ENCODE results near the gene C5AR2.
"Not testable (repeated sequence)": the region's sequence is repeated elsewhere in the genome, so short reads cannot be mapped to it uniquely, and the experiment has no call there.

Gene C5AR2

DNA sequence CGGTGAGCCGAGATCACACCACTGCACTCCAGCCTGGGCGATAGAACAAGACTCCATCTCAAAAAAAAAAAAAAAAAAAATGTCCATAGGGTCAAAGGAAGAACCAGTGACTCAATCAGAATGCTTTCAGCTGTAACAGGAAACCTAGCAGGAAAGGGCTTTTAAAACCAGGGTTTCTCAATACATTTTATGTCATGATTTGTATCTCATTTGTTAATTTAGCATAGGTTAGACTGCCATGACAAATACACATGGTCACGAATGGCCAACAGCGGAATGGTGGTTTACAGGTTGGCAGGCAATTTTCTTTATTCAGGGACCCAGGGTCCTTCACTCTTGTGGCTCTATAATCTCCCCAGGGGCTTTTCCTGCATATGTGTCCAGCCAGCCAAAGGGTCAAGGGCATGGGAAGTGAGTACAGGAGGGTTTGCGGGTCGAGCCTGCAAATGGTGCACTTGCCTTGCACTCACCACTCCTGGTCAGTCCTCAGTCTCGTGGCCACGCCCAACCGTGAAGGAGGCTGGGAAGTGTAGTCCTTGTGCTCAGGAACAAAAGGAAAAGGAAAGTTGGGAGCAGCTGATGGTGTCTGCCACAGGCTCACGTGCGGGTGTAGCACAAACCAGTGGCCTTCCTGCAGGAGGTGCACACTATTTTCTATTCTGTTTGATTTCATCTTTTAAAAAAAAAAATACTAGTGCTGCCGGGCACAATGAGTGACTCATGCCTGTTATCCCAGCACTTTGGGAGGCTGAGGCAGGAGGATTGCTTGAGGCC is 32.0 kb downstream of the C5AR2 start:
- DNase-seq (ENCODE audit: low read depth in 2 of 2): no peak

DNA sequence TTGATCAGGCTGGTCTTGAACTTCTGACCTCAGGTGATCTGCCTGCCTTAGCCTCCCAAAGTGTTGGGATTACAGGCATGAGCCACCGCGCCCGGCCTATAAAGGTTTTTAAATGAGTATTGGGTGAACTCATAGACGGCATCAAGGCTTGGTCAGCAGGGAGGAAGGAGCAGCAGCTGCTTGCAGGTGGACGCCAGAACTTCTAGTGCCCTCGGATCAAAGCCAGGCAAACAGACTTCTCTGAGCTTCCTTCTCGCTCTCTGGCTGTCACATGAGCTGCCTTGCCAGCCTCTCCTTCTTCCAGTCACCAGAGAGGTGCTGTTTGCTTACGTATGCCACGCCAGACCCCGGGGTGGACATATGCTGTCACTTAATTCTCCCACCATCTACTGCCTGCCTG is 33.5 kb downstream of the C5AR2 start:
- DNase-seq (ENCODE audit: low read depth in 2 of 2): not testable (repeated sequence)

- no peak for DNase-seq (ENCODE audit: low read depth in 2 of 2)
Observed at GRCh38 chr19:47370045-47370611, 38.2 kb downstream of the C5AR2 start.

DNA sequence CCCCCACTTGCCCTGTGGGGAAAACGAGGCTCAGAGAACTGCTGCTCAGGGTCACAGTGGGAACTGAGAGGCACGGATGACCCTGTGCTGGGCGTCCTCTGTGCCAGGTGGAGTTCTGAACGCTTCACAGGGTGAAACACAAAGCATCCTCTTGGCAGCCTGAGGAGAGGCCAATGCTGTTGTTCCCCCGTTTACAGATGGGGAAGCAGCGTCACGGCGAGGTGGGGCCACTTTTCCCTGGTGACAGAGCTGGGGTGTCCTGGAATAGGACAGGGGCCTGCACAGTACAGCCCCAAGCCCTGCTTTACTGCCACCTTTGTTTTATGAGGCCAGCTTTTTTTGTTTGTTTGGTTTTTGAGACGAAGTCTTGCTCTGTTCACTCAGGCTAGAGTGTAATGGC is 39.3 kb downstream of the C5AR2 start:
- DNase-seq (ENCODE audit: low read depth in 2 of 2): no peak

- DNase-seq (ENCODE audit: low read depth in 2 of 2): no peak
Observed at GRCh38 chr19:47372603-47373002, 40.6 kb downstream of the C5AR2 start.

DNA sequence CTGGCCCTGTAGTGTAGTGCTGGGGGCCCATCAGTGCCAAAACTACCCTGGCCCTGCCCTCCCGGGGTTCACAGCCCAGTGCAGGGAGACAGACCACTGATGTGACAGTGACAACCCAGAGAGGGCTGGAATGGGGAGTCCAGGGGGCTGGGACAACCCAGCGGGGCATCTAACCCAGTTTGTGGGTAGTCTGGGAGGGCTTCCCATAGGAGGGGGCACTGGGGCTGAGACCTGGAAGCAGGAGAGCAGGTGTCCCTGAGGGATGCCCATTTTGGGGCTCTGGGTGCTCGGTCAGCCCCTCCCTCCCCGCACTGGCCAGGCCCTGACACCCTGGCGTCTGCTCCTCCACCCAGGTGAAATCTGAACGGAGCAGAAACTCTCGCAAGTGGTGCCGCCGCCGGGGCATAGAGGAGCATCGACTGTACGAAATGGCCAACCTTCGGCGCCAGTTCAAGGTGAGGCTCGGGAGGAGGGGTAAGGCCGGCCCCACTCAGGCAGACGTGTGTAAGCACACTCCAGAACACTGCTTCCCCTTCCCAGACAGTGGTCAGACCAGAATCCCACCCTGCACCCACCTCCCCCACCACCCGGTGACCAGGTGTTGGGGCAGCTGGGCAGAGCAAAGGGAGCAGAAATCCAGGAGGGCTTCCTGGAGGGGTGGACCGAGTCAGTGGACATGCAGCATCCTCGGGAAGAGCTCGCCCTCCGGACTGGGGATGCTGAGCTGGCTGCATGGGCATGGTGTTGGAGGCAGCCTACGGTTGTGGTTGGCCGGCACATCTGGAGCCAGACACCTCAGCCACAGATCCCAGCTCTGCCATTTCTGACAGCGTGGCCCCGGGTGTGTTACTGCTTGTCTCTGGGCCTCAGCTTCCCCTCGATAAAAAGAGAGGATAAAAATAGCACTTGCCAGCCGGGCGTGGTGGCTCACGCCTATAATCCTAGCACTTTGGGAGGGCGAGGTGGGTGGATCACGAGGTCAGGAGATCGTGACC is 41.6 kb downstream of the C5AR2 start:
- DNase-seq (ENCODE audit: low read depth in 2 of 2): no peak

DNA sequence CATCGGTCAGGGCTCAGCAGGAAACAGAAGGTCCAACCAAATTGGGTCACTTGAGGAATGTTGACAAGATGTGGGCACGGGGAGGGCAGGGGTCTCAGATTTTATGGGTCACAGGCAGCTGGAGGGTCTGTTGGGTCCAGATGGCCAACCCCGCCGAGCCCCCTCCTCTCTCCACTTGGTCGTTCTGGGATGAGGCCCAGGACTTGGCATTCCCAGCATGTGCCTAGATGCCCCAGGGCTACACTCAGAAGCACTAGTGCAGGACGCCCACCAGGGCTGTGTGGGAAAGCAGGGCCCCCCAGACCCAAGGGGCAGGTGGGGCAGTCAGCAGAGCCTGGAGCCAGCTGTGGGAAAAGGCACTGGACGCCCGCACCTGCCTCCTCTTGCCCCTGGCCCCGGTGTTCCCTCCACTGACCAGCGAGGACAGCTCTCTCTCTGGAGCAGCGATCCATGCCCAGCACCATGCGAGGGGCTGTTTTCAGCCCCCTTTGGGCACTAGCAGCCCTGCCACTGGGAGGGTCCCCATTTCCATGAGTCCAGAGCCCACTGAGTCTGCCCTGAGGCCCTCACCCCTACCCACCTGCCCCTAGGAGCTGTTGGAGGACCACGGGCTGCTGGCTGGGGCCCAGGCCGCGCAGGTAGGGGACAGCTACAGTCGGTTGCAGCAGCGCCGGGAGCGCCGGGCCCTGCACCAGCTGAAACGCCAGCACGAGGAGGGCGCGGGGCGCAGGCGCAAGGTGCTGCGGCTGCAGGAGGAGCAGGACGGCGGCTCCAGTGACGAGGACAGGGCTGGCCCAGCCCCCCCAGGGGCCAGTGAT is 43.1 kb downstream of the C5AR2 start:
- no peak for DNase-seq (ENCODE audit: low read depth in 2 of 2)

- DNase-seq (ENCODE audit: low read depth in 2 of 2): no peak
Observed at GRCh38 chr19:47375694-47376588, 44.0 kb downstream of the C5AR2 start.

- no peak for DNase-seq (ENCODE audit: low read depth in 2 of 2)
Observed at GRCh38 chr19:47376589-47377144, 44.7 kb downstream of the C5AR2 start.

GRCh38 chr19:47377208-47377701 is 45.3 kb downstream of the C5AR2 start:
- DNase-seq (ENCODE audit: low read depth in 2 of 2): no peak

DNA sequence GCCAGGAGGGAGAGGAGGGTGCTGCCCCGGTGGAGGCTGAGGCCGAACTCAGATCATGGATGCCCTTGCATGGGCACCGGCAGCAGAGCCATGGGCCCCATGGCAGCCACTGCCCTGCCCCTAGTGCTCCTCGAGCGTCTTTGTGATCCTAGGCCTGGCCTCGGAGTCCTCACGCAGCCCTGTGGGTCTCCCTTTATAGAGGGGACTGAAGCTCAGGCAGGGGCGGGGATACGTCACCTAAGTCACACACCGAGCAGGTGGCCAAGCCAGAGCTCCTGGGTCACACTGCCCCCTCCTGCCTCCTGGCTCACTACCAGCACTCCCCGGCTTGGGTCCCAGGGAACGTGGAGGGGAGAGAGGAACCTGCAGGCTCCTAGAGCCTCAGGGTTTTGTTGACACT is 45.8 kb downstream of the C5AR2 start:
- no peak for DNase-seq (ENCODE audit: low read depth in 2 of 2)

DNA sequence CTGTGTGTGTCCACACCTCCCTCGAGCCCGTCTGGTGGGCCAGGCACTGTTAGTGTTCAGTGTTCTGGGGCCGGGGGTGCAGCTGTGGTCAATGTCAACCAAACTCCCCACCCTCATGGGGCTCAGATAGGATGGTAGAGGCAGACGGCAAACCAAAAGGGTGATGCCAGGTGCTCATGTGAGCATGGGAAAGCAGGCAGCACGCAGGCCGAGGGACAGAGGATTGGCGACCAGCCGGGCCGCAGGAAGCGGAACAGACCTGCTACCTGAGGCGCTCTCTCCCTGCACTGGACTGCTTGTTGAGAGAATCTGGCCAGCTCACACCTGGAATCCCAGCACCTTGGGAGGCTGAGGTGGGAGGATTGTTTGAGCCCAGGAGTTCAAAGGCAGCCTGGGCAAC is 46.3 kb downstream of the C5AR2 start:
- DNase-seq (ENCODE audit: low read depth in 2 of 2): no peak

DNA sequence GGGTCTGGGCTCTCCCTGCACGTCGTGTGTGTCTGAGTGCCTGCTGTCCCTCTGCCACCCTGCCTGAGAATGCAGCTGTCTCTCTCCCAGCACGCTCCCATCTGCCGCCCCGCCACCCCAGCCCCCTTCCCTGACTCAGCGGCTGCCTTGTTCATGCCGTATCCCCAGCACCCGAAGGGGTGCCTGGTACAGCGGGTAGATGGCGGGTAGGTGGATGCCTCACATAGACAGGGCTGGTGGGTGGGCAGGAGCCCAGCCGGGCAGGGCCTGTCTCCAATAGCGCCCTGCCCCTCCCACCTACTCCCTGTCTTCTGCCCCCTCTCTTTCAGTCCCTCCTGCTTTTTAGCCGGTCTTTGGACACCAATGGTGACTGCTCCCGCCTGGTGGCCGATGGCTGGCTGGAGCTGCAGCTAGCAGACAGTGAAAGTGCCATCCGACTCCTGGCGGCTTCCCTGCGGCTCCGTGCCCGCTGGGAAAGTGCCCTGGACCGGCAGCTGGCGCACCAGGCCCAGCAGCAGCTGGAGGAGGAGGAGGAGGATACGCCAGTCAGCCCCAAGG is 47.5 kb downstream of the C5AR2 start:
- DNase-seq (ENCODE audit: low read depth in 2 of 2): no peak

DNA sequence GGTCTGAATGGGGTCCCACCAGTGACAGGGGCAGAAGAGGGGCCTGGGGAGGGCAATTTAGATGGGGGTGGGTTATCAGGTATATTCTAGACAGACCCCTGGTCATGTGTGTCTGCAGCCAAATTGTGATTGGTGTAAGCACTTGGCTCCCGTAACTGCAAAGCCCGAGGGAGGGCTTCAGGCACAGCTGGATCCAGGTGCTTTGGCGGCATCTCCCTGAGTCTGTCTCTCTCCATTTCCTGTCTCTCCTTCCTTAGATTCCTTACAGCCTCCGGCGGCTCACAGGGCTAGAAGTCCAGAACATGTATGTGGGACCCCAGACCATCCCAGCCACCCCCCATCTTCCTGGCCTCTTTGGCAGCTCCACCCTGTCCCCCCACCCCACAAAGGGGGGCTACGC is 48.6 kb downstream of the C5AR2 start:
- no peak for DNase-seq (ENCODE audit: low read depth in 2 of 2)

DNA sequence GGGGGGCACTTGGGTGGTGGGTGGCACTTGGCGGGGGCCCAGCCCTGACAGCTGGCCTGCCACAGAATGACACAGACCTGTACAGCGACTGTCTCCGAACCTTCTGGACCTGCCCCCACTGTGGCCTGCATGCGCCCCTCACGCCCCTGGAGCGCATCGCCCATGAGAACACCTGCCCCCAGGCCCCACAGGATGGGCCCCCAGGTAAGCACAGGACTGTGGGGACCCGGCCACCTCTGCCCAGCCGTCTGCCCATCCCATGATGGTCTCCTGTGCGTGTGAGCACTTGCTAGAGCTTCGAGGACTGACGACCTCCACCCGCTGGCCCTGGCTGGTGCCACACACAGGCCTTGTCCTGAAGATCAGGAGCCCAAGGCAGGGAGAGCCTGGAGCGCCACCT is 49.1 kb downstream of the C5AR2 start:
- DNase-seq (ENCODE audit: low read depth in 2 of 2): no peak

DNA sequence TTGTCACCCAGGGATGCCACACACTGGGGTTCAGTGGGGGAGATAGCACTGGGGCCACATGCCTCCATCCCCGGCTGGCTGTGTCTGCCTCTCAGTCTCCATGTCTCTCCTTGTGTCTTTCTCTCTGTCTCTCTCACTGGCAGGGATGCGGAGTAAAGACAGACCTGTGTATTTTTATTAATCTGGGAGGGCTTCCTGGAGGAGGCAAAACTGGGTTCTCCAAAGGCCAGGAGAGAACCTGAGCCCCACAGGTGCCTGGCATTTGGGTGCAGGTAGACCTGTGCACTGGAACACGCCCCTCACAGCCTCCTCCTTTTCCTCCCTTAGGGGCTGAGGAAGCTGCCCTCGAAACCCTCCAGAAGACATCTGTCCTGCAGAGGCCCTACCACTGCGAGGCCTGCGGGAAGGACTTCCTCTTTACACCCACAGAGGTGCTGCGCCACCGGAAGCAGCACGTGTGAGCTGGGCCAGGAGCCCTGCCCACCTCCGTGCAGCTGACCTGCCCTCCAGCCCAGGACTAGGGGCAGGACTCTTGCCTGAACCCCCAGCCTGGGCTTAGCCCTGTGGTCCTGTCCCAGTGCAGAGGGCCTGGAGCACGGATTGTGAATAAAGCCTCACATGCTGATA is 49.8 kb downstream of the C5AR2 start:
- DNase-seq (ENCODE audit: low read depth in 2 of 2): no peak

DNA sequence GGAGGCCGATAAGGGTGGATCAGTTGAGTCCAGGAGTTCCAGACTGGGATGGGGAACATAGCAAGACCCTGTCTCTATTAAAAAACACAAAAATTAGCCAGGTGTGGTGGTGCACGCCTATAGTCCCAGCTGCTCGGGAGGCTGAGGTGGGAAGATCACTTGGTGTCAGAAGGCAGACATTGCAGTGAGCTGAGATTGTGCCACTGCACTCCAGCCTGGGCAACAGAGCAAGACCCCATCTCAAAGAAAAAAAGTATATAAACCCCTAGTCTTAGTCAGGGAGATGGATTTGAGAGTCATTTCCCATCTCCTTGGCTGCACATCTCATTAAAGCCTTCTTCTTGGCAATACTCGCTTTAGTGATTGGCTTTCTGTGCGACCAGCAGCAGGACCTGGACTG is 51.9 kb downstream of the C5AR2 start:
- not testable (repeated sequence) for DNase-seq (ENCODE audit: low read depth in 2 of 2)

DNA sequence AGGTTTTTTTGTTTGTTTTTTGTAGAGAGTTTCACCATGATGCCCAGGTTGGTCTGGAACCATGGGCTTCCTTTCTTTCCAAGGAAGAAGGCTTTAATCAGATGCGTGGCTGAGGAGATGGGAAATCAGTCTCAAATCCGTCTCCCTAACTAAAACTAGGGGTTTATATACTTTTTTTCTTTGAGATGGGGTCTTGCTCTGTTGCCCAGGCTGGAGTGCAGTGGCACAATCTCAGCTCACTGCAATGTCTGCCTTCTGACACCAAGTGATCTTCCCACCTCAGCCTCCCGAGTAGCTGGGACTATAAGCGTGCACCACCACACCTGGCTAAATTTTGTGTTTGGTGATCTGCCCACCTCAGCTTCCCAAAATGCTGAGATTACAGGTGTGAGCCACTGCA is 52.6 kb downstream of the C5AR2 start:
- DNase-seq (ENCODE audit: low read depth in 2 of 2): not testable (repeated sequence)

- not testable (repeated sequence) for DNase-seq (ENCODE audit: low read depth in 2 of 2)
Observed at GRCh38 chr19:47386582-47386981, 54.6 kb downstream of the C5AR2 start.
